ENCODE measurements around the gene C6orf141.

DNA sequence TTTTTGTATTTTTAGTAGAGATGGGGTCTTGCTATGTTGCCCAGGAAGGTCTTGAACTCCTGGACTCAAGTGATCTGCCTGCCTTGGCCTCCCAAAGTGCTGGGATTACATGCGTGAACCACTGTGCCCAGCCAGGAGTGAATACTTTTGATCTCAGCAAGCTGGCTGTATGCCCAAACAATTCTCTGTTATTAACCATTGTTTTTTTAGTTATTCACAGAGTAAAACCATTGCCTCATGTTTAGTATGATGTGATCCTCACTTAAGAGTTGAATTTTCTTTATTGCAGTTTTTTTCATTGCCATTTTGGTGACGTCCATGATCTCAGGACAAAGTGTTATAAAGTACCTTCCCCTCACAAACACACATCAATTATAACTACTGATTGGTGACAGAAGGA, 14.8 kb downstream of the C6orf141 start:
- TF ChIP-seq, protein P1, sequence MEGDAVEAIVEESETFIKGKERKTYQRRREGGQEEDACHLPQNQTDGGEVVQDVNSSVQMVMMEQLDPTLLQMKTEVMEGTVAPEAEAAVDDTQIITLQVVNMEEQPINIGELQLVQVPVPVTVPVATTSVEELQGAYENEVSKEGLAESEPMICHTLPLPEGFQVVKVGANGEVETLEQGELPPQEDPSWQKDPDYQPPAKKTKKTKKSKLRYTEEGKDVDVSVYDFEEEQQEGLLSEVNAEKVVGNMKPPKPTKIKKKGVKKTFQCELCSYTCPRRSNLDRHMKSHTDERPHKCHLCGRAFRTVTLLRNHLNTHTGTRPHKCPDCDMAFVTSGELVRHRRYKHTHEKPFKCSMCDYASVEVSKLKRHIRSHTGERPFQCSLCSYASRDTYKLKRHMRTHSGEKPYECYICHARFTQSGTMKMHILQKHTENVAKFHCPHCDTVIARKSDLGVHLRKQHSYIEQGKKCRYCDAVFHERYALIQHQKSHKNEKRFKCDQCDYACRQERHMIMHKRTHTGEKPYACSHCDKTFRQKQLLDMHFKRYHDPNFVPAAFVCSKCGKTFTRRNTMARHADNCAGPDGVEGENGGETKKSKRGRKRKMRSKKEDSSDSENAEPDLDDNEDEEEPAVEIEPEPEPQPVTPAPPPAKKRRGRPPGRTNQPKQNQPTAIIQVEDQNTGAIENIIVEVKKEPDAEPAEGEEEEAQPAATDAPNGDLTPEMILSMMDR (conservative IDR thresholded peaks at IDR 0.05; ENCODE audit: low read depth, low read length): no peak
- TF ChIP-seq EZH2 (IDR thresholded peaks at IDR 0.05; ENCODE audit: borderline replicate concordance, low read depth, low read length, poor library complexity, severe bottlenecking): no peak

Data from A673 (cell line).